ENCODE results near the gene SULT4A1. TPM values are rescaled to one million over a fixed set of nuclear protein-coding genes. Genes with fewer than 3 reads are reported as not detected.

The SULT4A1 gene
- total RNA-seq, 1 experiment from 2014 or later: 15.0 TPM

- peaks cover 21% of the 10 kb centered on the region; the same call in 1 of the 2 replicates for H3K79me2 ChIP-seq (ENCODE audit: insufficient read depth, low read length)
- H3K27me3 ChIP-seq (ENCODE audit: insufficient read depth, low read length): no peaks in the 10 kb centered on the region
- no peak overlapping the region for H3K4ac ChIP-seq (ENCODE audit: low read depth, low read length)
- H3K27me3 Mint-ChIP-seq (ENCODE audit: low read depth): peaks cover 14% of the 10 kb centered on the region
- no peak overlapping the region for H4K5ac ChIP-seq (ENCODE audit: insufficient read length, low read depth, low read length)
- H2AK5ac ChIP-seq (ENCODE audit: insufficient read length, low read length): no peak overlapping the region
- no peak for TF ChIP-seq CTCF (conservative IDR thresholded peaks at IDR 0.05)
- no peak overlapping the region for H3K4me3 Mint-ChIP-seq
- peaks cover 15 to 16% of the 10 kb centered on the region in 2 experiments for H3K9me3 Mint-ChIP-seq
- H2BK15ac ChIP-seq (ENCODE audit: low read depth, low read length): no peak overlapping the region
- no peak overlapping the region for H2BK20ac ChIP-seq (ENCODE audit: low read depth, low read length, poor library complexity, severe bottlenecking)
- no peak overlapping the region for H3K18ac ChIP-seq (ENCODE audit: insufficient read length, low read depth, low read length)
- no peak overlapping the region for H3K56ac ChIP-seq (ENCODE audit: insufficient read length, low read depth, low read length)
- no CpG with 5 or more reads among the region's 14 CpGs for WGBS (ENCODE audit: extremely low coverage, insufficient read length, low lambda C conversion rate)
- no peak overlapping the region for H3K14ac ChIP-seq (ENCODE audit: insufficient read depth, low read length)
- peaks cover 2% of the 10 kb centered on the region for H3K79me1 ChIP-seq (ENCODE audit: insufficient read depth, low read depth, low read length, poor library complexity, severe bottlenecking)
- H2AFZ ChIP-seq (ENCODE audit: low read length): no peak overlapping the region
- peaks cover 5% of the 10 kb centered on the region for H3K23me2 ChIP-seq (ENCODE audit: insufficient read length, low read depth, low read length, poor library complexity, severe bottlenecking)
- H3K9ac ChIP-seq (ENCODE audit: extremely low read depth, insufficient read length, low read length): no peak overlapping the region
- H2BK12ac ChIP-seq (ENCODE audit: insufficient read length, low read depth, low read length): no peak overlapping the region
- no peak overlapping the region for H3K4me2 ChIP-seq (ENCODE audit: insufficient read depth, insufficient read length, low read length)
- peaks cover 12 to 26% (median 17%) of the 10 kb centered on the region in 3 experiments for H3K36me3 Mint-ChIP-seq (ENCODE audit: insufficient read depth in 1 of 3, low read depth in 3 of 3)
- H4K91ac ChIP-seq (ENCODE audit: insufficient read length, low read depth, low read length): no peak overlapping the region
- no peak overlapping the region for H3K23ac ChIP-seq (ENCODE audit: insufficient read length, low read depth, low read length)
- no peak overlapping the region for H4K8ac ChIP-seq (replicated peaks; ENCODE audit: insufficient read length, low read depth, low read length)
- H3K27ac Mint-ChIP-seq: no peak overlapping the region; a peak in 1 of 7 replicates
- no peak overlapping the region for H3T11ph ChIP-seq (ENCODE audit: low read length)
- no peaks in the 10 kb centered on the region for H4K20me1 ChIP-seq (ENCODE audit: control insufficient read depth, insufficient read depth, insufficient read length)
- H2BK120ac ChIP-seq (ENCODE audit: low read depth, low read length, poor library complexity, severe bottlenecking): no peak overlapping the region
- H3K27ac ChIP-seq (ENCODE audit: insufficient read length, low read depth, low read length): no peak overlapping the region
- peak; percentile 14 for DNase-seq
- peaks cover 43 to 45% of the 10 kb centered on the region in 2 experiments for H3K4me1 Mint-ChIP-seq
- no peaks in the 10 kb centered on the region for H3K9me3 ChIP-seq (ENCODE audit: control insufficient read depth, low read depth, low read length)
- no peak overlapping the region for H2BK5ac ChIP-seq (ENCODE audit: insufficient read length, low read length)
- peaks cover 12% of the 10 kb centered on the region; the same call in 1 of the 2 replicates for H3K4me1 ChIP-seq (ENCODE audit: insufficient read depth, low read length)
Observed at GRCh38 chr22:43859621-43860020, 2.7 kb downstream of the SULT4A1 start.

Measured in H9 (cell line).